Right forelimb (tissue), 1 donor: ENCODE results near the gene BCKDHB.

ENCODE experiments used
- DNase-seq: peaks from one replicate; pipeline ENCODE4 v3.0.0-alpha.2; 2018

BCKDHB gene

GRCh38 chr6:80154160-80154559 lies 47.7 kb downstream of the BCKDHB start:
- no peak for DNase-seq

- no peak for DNase-seq
These were observed 49.8 kb downstream of the BCKDHB start for GRCh38 chr6:80156221-80156620.

- DNase-seq: no peak
These were observed 52.1 kb downstream of the BCKDHB start for GRCh38 chr6:80158478-80158989.

- no peak for DNase-seq
These were observed 55.0 kb downstream of the BCKDHB start for GRCh38 chr6:80161434-80161833.

- no peak for DNase-seq
These were observed 57.3 kb downstream of the BCKDHB start for GRCh38 chr6:80163754-80164187.

GRCh38 chr6:80165143-80165542 lies 58.7 kb downstream of the BCKDHB start:
- DNase-seq: no peak

GRCh38 chr6:80165819-80166218 lies 59.3 kb downstream of the BCKDHB start:
- no peak for DNase-seq

GRCh38 chr6:80170433-80170832 lies 64.0 kb downstream of the BCKDHB start:
- no peak for DNase-seq

- no peak for DNase-seq
These were observed 66.9 kb downstream of the BCKDHB start for GRCh38 chr6:80173411-80173810.

GRCh38 chr6:80174900-80175572 lies 68.6 kb downstream of the BCKDHB start:
- DNase-seq: no peak

GRCh38 chr6:80179695-80180094 lies 73.2 kb downstream of the BCKDHB start:
- no peak for DNase-seq

GRCh38 chr6:80181352-80182081 lies 75.0 kb downstream of the BCKDHB start:
- DNase-seq: no peak

GRCh38 chr6:80182308-80182707 lies 75.8 kb downstream of the BCKDHB start:
- no peak for DNase-seq

GRCh38 chr6:80183019-80183795 lies 76.7 kb downstream of the BCKDHB start:
- no peak for DNase-seq

- DNase-seq: no peak
These were observed 79.0 kb downstream of the BCKDHB start for GRCh38 chr6:80185492-80185891.

- no peak for DNase-seq
These were observed 79.6 kb downstream of the BCKDHB start for GRCh38 chr6:80186082-80186481.

- DNase-seq: no peak
These were observed 90.4 kb downstream of the BCKDHB start for GRCh38 chr6:80196906-80197305.

GRCh38 chr6:80197474-80197873 lies 91.0 kb downstream of the BCKDHB start:
- DNase-seq: no peak

GRCh38 chr6:80197986-80198385 lies 91.5 kb downstream of the BCKDHB start:
- no peak for DNase-seq

GRCh38 chr6:80203283-80203682 lies 96.8 kb downstream of the BCKDHB start:
- DNase-seq: no peak

GRCh38 chr6:80205404-80205803 lies 98.9 kb downstream of the BCKDHB start:
- DNase-seq: no peak

GRCh38 chr6:80206758-80207157 lies 100.3 kb downstream of the BCKDHB start:
- no peak for DNase-seq

- no peak for DNase-seq
These were observed 103.0 kb downstream of the BCKDHB start for GRCh38 chr6:80209430-80209829.

GRCh38 chr6:80210618-80211017 lies 104.1 kb downstream of the BCKDHB start:
- DNase-seq: no peak
